Ishikawa (cell line): ENCODE measurements around the gene CEP131.

ENCODE experiments used
- CEBPB ChIP-seq: IDR thresholded peaks from 2 replicates; pipeline ENCODE4 v1.6.1; 2012
- CREB1 ChIP-seq: IDR thresholded peaks from 2 replicates; pipeline ENCODE4 v1.6.1; 2012; ENCODE audit warnings: low read depth
- EGR1 ChIP-seq: IDR thresholded peaks from 2 replicates; pipeline ENCODE4 v1.6.1; 2012
- EP300 ChIP-seq: IDR thresholded peaks from 2 replicates; pipeline ENCODE4 v1.6.1; 2012; ENCODE audit warnings: borderline replicate concordance
- FOXM1 ChIP-seq: IDR thresholded peaks from 2 replicates; pipeline ENCODE4 v1.6.1; 2012; ENCODE audit warnings: low read depth, borderline replicate concordance
- MAX ChIP-seq: IDR thresholded peaks from 2 replicates; pipeline ENCODE4 v1.6.1; 2012
- NFIC ChIP-seq: IDR thresholded peaks from 2 replicates; pipeline ENCODE4 v1.6.1; 2012
- RAD21 ChIP-seq: IDR thresholded peaks from 2 replicates; pipeline ENCODE4 v1.6.1; 2012; ENCODE audit warnings: low read depth
- REST ChIP-seq: IDR thresholded peaks from 2 replicates; pipeline ENCODE4 v1.6.1; 2012; ENCODE audit warnings: low read depth, mild to moderate bottlenecking
- TAF1 ChIP-seq: IDR thresholded peaks from 2 replicates; pipeline ENCODE4 v1.6.1; 2012; ENCODE audit warnings: low read depth, mild to moderate bottlenecking
- TCF12 ChIP-seq: IDR thresholded peaks from 2 replicates; pipeline ENCODE4 v1.6.1; 2012; ENCODE audit warnings: low read depth
- TEAD4 ChIP-seq: IDR thresholded peaks from 2 replicates; pipeline ENCODE4 v1.6.1; 2012
- USF1 ChIP-seq: IDR thresholded peaks from 2 replicates; pipeline ENCODE4 v1.6.1; 2012
- YY1 ChIP-seq: IDR thresholded peaks from 2 replicates; pipeline ENCODE4 v1.6.1; 2012; ENCODE audit warnings: low read depth
- ZBTB7A ChIP-seq: IDR thresholded peaks from 2 replicates; pipeline ENCODE4 v1.6.1; 2012; ENCODE audit warnings: low read depth

CEP131 gene

GRCh38 chr17:81260641-81261040 is 37.9 kb upstream of the CEP131 start:
- TF ChIP-seq FOXM1 (no peak), TCF12 (no peak), EP300 (no peak), CEBPB (no peak), YY1 (no peak), CREB1 (no peak), ZBTB7A (no peak), RAD21 (no peak), TEAD4 (no peak), USF1 (no peak), TAF1 (no peak), MAX (no peak), NFIC (no peak), REST (no peak), EGR1 (no peak)

GRCh38 chr17:81260171-81260570 is 37.4 kb upstream of the CEP131 start:
- no peak for TF ChIP-seq CREB1

- TF ChIP-seq ZBTB7A (no peak), MAX (no peak), RAD21 (no peak), CEBPB (no peak), EGR1 (no peak), REST (no peak), TEAD4 (no peak), TCF12 (no peak), YY1 (no peak), TAF1 (no peak), EP300 (no peak), CREB1 (no peak), FOXM1 (no peak), USF1 (no peak), NFIC (no peak)
These were observed 36.4 kb upstream of the CEP131 start for GRCh38 chr17:81259058-81259605.

- no peak for TF ChIP-seq MAX
- TF ChIP-seq CREB1: no peak
- no peak for TF ChIP-seq REST
- no peak for TF ChIP-seq USF1
- no peak for TF ChIP-seq YY1
- no peak for TF ChIP-seq EP300
- TF ChIP-seq EGR1: no peak
- no peak for TF ChIP-seq NFIC
- TF ChIP-seq FOXM1: no peak
- TF ChIP-seq CEBPB: no peak
- no peak for TF ChIP-seq RAD21
- TF ChIP-seq TEAD4: no peak
- no peak for TF ChIP-seq TAF1
- TF ChIP-seq ZBTB7A: no peak
- no peak for TF ChIP-seq TCF12
These were observed 35.5 kb upstream of the CEP131 start for GRCh38 chr17:81258292-81258691.
